Measurements from ENCODE around the gene ELAC1. TPM values are rescaled to one million over a fixed set of nuclear protein-coding genes. Genes with fewer than 3 reads are reported as not detected.

Gene ELAC1
- total RNA-seq = 10 to 100 TPM; 12.0 to 16.9 TPM
- 13.4 TPM for polyA plus RNA-seq (ENCODE audit: insufficient read depth, low read depth, low replicate concordance)
- long read RNA-seq, donor 1, transcript ELAC1-203 (4 exons, 694 nt) = major isoform, 5 of 13 reads
- long read RNA-seq, donor 1, transcript ELAC1-201 (4 exons, 2,235 nt) = major isoform, 5 of 13 reads
- long read RNA-seq, donor 1, partial matches to known transcripts = 0 of 13 reads
- long read RNA-seq, donor 1, other reads (novel, unspliced or antisense) = 0 of 13 reads
- long read RNA-seq, donor 2, partial matches to known transcripts = 0 of 6 reads
- long read RNA-seq, donor 2, other reads (novel, unspliced or antisense) = 0 of 6 reads

GRCh38 chr18:50967714-50968661 lies at the start of gene ELAC1:
Gene ELAC1, plus strand, starts transcription at chr18:50968040. Its CDS starts 6,365 bp downstream, at chr18:50974405.
- 0 to 1% methylated on average over 21 to 69 of the region's 84 CpGs for WGBS, 2 donors
- Histone ChIP-seq H3K27ac (peak within 1 kb of the TSS; percentile 97 to 99), H3K27me3 (no peaks in the 10 kb centered on the region), H3K4me3 (peak within 1 kb of the TSS; percentile 95 to 97), H3K36me3 (ENCODE audit: low read depth, missing control alignments) (no peaks in the 10 kb centered on the region), H3K9me3 (no peaks in the 10 kb centered on the region), H3K4me1 (peaks cover 13% of the 10 kb centered on the region)
- intact Hi-C loops (cut with DNase I; ENCODE audit: low total_unique reads) = loop anchor here (5.0 kb wide), 1 partner anchor 64 kb away; the partner anchor contains the start of gene SMAD4
- peak; percentile 82 for DNase-seq
- TF ChIP-seq, protein P1, sequence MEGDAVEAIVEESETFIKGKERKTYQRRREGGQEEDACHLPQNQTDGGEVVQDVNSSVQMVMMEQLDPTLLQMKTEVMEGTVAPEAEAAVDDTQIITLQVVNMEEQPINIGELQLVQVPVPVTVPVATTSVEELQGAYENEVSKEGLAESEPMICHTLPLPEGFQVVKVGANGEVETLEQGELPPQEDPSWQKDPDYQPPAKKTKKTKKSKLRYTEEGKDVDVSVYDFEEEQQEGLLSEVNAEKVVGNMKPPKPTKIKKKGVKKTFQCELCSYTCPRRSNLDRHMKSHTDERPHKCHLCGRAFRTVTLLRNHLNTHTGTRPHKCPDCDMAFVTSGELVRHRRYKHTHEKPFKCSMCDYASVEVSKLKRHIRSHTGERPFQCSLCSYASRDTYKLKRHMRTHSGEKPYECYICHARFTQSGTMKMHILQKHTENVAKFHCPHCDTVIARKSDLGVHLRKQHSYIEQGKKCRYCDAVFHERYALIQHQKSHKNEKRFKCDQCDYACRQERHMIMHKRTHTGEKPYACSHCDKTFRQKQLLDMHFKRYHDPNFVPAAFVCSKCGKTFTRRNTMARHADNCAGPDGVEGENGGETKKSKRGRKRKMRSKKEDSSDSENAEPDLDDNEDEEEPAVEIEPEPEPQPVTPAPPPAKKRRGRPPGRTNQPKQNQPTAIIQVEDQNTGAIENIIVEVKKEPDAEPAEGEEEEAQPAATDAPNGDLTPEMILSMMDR (IDR thresholded peaks at IDR 0.05) = peak in 1 of 3 experiments; percentile 16
- no peak for TF ChIP-seq POLR2A (IDR thresholded peaks at IDR 0.05)

GRCh38 chr18:50918153-50918552 lies 49.7 kb upstream of the ELAC1 start:
- H3K4me1 ChIP-seq = no peaks in the 10 kb centered on the region
- H3K4me3 ChIP-seq = no peak overlapping the region
- no peak for DNase-seq
- intact Hi-C loops (cut with DNase I; ENCODE audit: low total_unique reads) = no loop called here
- TF ChIP-seq, protein P1 (IDR thresholded peaks at IDR 0.05) = no peak
- no peak for TF ChIP-seq POLR2A (IDR thresholded peaks at IDR 0.05)
- WGBS, 2 donors = 88 to 93% methylated on average over 5 of the region's 5 CpGs
- H3K36me3 ChIP-seq (ENCODE audit: low read depth, missing control alignments) = no peaks in the 10 kb centered on the region
- no peak overlapping the region for H3K27ac ChIP-seq
- no peaks in the 10 kb centered on the region for H3K9me3 ChIP-seq
- H3K27me3 ChIP-seq = no peaks in the 10 kb centered on the region

DNA sequence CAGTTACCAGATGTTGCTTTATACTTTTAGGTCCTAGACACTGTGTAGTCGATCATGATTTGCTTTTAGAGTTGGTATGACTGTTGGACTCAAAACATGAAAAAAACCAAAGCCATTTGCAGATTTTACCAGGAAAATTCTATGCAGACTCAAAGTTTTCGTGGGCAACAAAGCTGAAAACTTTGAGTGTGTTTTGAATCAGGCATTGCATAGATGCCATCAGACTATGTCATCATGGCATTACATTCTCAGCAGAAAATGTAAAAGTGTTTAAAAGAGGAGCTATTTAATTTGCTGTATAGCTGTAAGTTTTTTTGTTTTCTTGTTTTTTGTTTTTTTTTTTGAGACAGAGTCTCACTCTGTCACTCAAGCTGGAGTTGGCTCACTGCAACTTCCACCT lies 43.5 kb upstream of the ELAC1 start:
- DNase-seq = no peak
- Histone ChIP-seq H3K36me3 (ENCODE audit: low read depth, missing control alignments) (no peaks in the 10 kb centered on the region), H3K9me3 (no peaks in the 10 kb centered on the region), H3K4me3 (no peak overlapping the region), H3K27me3 (no peaks in the 10 kb centered on the region), H3K27ac (no peak overlapping the region), H3K4me1 (no peaks in the 10 kb centered on the region)
- 98 to 100% methylated on average over 2 of the region's 2 CpGs for WGBS, 2 donors
- intact Hi-C loops (cut with DNase I; ENCODE audit: low total_unique reads) = no loop called here
- TF ChIP-seq, protein P1 (IDR thresholded peaks at IDR 0.05) = no peak
- no peak for TF ChIP-seq POLR2A (IDR thresholded peaks at IDR 0.05)

DNA sequence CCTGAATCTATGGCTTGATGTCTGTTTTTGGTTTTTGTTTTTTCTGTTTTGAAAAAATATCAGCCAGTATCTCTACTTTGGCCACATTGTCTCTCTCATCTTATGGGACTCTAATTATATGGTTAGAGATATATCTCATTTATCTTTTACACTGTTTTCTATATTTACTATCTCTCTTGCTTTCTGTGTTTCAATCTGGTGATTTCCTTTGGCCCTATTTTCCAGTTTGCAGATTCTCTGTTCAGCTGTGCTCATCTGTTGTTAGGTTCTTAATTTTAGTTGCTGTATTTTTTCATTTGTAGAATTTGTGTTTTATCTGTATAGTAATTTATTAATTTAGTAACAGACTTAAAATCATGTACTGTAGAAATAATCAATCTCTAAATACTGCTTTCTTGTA lies 41.3 kb upstream of the ELAC1 start:
- Histone ChIP-seq H3K27ac (no peak overlapping the region), H3K4me1 (no peaks in the 10 kb centered on the region), H3K9me3 (no peaks in the 10 kb centered on the region), H3K4me3 (no peak overlapping the region), H3K36me3 (ENCODE audit: low read depth, missing control alignments) (no peaks in the 10 kb centered on the region), H3K27me3 (no peaks in the 10 kb centered on the region)
- intact Hi-C loops (cut with DNase I; ENCODE audit: low total_unique reads) = no loop called here
- no peak for DNase-seq
- TF ChIP-seq POLR2A (IDR thresholded peaks at IDR 0.05) = no peak
- TF ChIP-seq, protein P1 (IDR thresholded peaks at IDR 0.05) = no peak

Data from testis (tissue), 5 donors.